HEK293 (cell line): ENCODE data around the gene ZNF573.
A peak's percentile ranks its signal among the peaks of the same experiment; 100 is the strongest.

Source experiments
- ATF2 ChIP-seq: fragments of 450-650 bp; formaldehyde crosslinking; IDR thresholded peaks from 2 replicates; pipeline ENCODE4 v1.5.1; 2016; ENCODE audit warnings: missing biosample characterization, missing genetic modification characterization, low read depth
- CTCF ChIP-seq: fragments of 450-650 bp; formaldehyde crosslinking; IDR thresholded peaks from 2 replicates; pipeline ENCODE4 v1.5.1; 2016; ENCODE audit warnings: missing biosample characterization, missing genetic modification characterization
- ZNF16 ChIP-seq: fragments of 450-650 bp; formaldehyde crosslinking; IDR thresholded peaks from 2 replicates; pipeline ENCODE4 v1.5.1; 2016; ENCODE audit warnings: low read depth, missing biosample characterization, missing genetic modification characterization
- ZNF174 ChIP-seq: fragments of 450-650 bp; formaldehyde crosslinking; IDR thresholded peaks from 2 replicates; pipeline ENCODE4 v1.5.0; 2017; ENCODE audit warnings: missing biosample characterization, mild to moderate bottlenecking, missing genetic modification characterization

- TF ChIP-seq CTCF (tag by site-specific recombination) (peak; percentile 94), ZNF16 (tag by site-specific recombination) (no peak), ZNF174 (no peak), ATF2 (tag by site-specific recombination) (no peak)
Measured at GRCh38 chr19:37719111-37719926, 60.1 kb downstream of the ZNF573 start, which contains the start of gene ZNF607.
